HEK293 (cell line): ENCODE measurements around the gene CYB5B.

Source experiments
- CTCF ChIA-PET: fragments of 350-600 bp; formaldehyde crosslinking; extraction: SDS; loops from one replicate; lab custom pipeline; 2021; ENCODE audit warnings: antibody characterized with exemption; lab: Yijun Ruan, JAX
- POLR2A ChIA-PET: fragments of 300-600 bp; formaldehyde crosslinking; extraction: SDS; loops from one replicate; lab custom pipeline; 2020; ENCODE audit warnings: antibody characterized with exemption, inconsistent platforms; lab: Yijun Ruan, JAX
- H3K27ac ChIP-seq: fragments of 200-500 bp; sonication (Bioruptor generic); 2 replicates; pipeline ENCODE4 v1.5.1; 2014; ENCODE audit warnings: low read depth, low read length, control low read depth, inconsistent platforms; ENCODE audit errors: extremely low read depth
- H3K36me3 ChIP-seq, 2 experiments: fragments of 200-500 bp in 1 of 2; sonication (Bioruptor generic) in 1 of 2; 1 replicate in 1 of 2; 2 replicates in 1 of 2; pipeline ENCODE4 v1.5.1; 2014 to 2017; ENCODE audit warnings: inconsistent platforms in 2 of 2, low read length in 2 of 2; ENCODE audit not compliant: control insufficient read depth in 2 of 2, insufficient read depth in 1 of 2
- H3K4me1 ChIP-seq: fragments of 200-500 bp; sonication (Bioruptor generic); 2 replicates; pipeline ENCODE4 v1.5.1; 2014; ENCODE audit warnings: mild to moderate bottlenecking, low read length, inconsistent platforms; ENCODE audit not compliant: control insufficient read depth, insufficient read depth
- H3K4me3 ChIP-seq: 2 replicates; pipeline ENCODE4 v1.5.1; 2011; ENCODE audit warnings: low read depth, mild to moderate bottlenecking, control low read depth, low read length, moderate library complexity
- H3K9me3 ChIP-seq: fragments of 200-500 bp; sonication (Bioruptor generic); 2 replicates; pipeline ENCODE4 v1.5.1; 2014; ENCODE audit warnings: low read depth, low read length, inconsistent platforms; ENCODE audit not compliant: control insufficient read depth, insufficient read depth
- BCL6B ChIP-seq: fragments of 450-650 bp; formaldehyde crosslinking; IDR thresholded peaks from 2 replicates; pipeline ENCODE4 v1.5.1; 2017; ENCODE audit warnings: missing biosample characterization, missing genetic modification characterization
- EGR2 ChIP-seq: fragments of 450-650 bp; formaldehyde crosslinking; IDR thresholded peaks from 2 replicates; pipeline ENCODE4 v1.5.1; 2016; ENCODE audit warnings: low read depth, missing biosample characterization, missing genetic modification characterization
- KLF10 ChIP-seq: fragments of 450-650 bp; IDR thresholded peaks from 2 replicates; pipeline ENCODE4 v1.5.1; 2018; ENCODE audit warnings: missing biosample characterization, mild to moderate bottlenecking, missing genetic modification characterization
- RBAK ChIP-seq: fragments of 450-650 bp; formaldehyde crosslinking; IDR thresholded peaks from 2 replicates; pipeline ENCODE4 v1.5.1; 2016; ENCODE audit warnings: missing biosample characterization, missing genetic modification characterization
- ZBTB20 ChIP-seq: fragments of 450-650 bp; formaldehyde crosslinking; IDR thresholded peaks from 2 replicates; pipeline ENCODE4 v1.5.1; 2016; ENCODE audit warnings: missing biosample characterization, missing genetic modification characterization
- ZBTB48 ChIP-seq: fragments of 450-650 bp; formaldehyde crosslinking; IDR thresholded peaks from 2 replicates; pipeline ENCODE4 v1.5.1; 2016; ENCODE audit warnings: missing biosample characterization, missing genetic modification characterization
- ZEB2 ChIP-seq: fragments of 450-650 bp; formaldehyde crosslinking; IDR thresholded peaks from 2 replicates; pipeline ENCODE4 v1.5.1; 2016; ENCODE audit warnings: missing biosample characterization, missing genetic modification characterization
- ZFHX2 ChIP-seq: fragments of 450-650 bp; formaldehyde crosslinking; conservative IDR thresholded peaks from 2 replicates; pipeline ENCODE4 v1.5.1; 2016; ENCODE audit warnings: missing biosample characterization, missing genetic modification characterization
- ZNF10 ChIP-seq: fragments of 450-650 bp; formaldehyde crosslinking; IDR thresholded peaks from 2 replicates; pipeline ENCODE4 v1.5.1; 2017; ENCODE audit warnings: missing biosample characterization, missing genetic modification characterization
- ZNF112 ChIP-seq: fragments of 450-650 bp; formaldehyde crosslinking; IDR thresholded peaks from 2 replicates; pipeline ENCODE4 v1.5.0; 2017; ENCODE audit warnings: missing biosample characterization, missing genetic modification characterization
- ZNF140 ChIP-seq: fragments of 450-650 bp; formaldehyde crosslinking; IDR thresholded peaks from 2 replicates; pipeline ENCODE4 v1.5.1; 2016; ENCODE audit warnings: missing biosample characterization, missing genetic modification characterization
- ZNF2 ChIP-seq: fragments of 450-650 bp; formaldehyde crosslinking; IDR thresholded peaks from 2 replicates; pipeline ENCODE4 v1.5.1; 2016; ENCODE audit warnings: missing biosample characterization, missing genetic modification characterization
- ZNF211 ChIP-seq: fragments of 450-650 bp; formaldehyde crosslinking; IDR thresholded peaks from 2 replicates; pipeline ENCODE4 v1.5.1; 2016; ENCODE audit warnings: low read depth, missing biosample characterization, missing genetic modification characterization
- ZNF416 ChIP-seq: fragments of 450-650 bp; formaldehyde crosslinking; IDR thresholded peaks from 2 replicates; pipeline ENCODE4 v1.5.1; 2016; ENCODE audit warnings: missing biosample characterization, missing genetic modification characterization
- ZNF514 ChIP-seq: fragments of 450-650 bp; formaldehyde crosslinking; IDR thresholded peaks from 2 replicates; pipeline ENCODE4 v1.5.1; 2016; ENCODE audit warnings: missing biosample characterization, missing genetic modification characterization
- ZNF555 ChIP-seq: fragments of 450-650 bp; formaldehyde crosslinking; conservative IDR thresholded peaks from 2 replicates; pipeline ENCODE4 v1.5.1; 2017; ENCODE audit warnings: missing biosample characterization, mild to moderate bottlenecking, missing genetic modification characterization, inconsistent platforms
- ZNF626 ChIP-seq: fragments of 450-650 bp; sonication (Bioruptor Pico); formaldehyde crosslinking; IDR thresholded peaks from 2 replicates; pipeline ENCODE4 v1.5.1; 2018; ENCODE audit warnings: missing biosample characterization, missing genetic modification characterization, inconsistent platforms
- ZNF629 ChIP-seq: fragments of 450-650 bp; formaldehyde crosslinking; IDR thresholded peaks from 2 replicates; pipeline ENCODE4 v1.5.1; 2017; ENCODE audit warnings: missing biosample characterization, missing genetic modification characterization
- ZNF670 ChIP-seq: fragments of 450-650 bp; formaldehyde crosslinking; IDR thresholded peaks from 2 replicates; pipeline ENCODE4 v1.5.1; 2016; ENCODE audit warnings: missing biosample characterization, missing genetic modification characterization, low read depth
- ZNF704 ChIP-seq: fragments of 450-650 bp; formaldehyde crosslinking; IDR thresholded peaks from 2 replicates; pipeline ENCODE4 v1.5.1; 2016; ENCODE audit warnings: missing biosample characterization, missing genetic modification characterization
- ZSCAN5A ChIP-seq: fragments of 450-650 bp; formaldehyde crosslinking; IDR thresholded peaks from 2 replicates; pipeline ENCODE4 v1.5.1; 2016; ENCODE audit warnings: missing biosample characterization, missing genetic modification characterization

The CYB5B gene

GRCh38 chr16:69386596-69386995, 37.8 kb upstream of the CYB5B start:
- POLR2A ChIA-PET = interaction anchor here (1.0 to 1.2 kb wide), 2 partner anchors 9 to 18 kb away, joined by 3 to 4 read pairs; no protein-coding TSS in a partner anchor
- CTCF ChIA-PET = interaction anchor here (1.9 kb wide), 1 partner anchor 9 kb away, joined by 5 read pairs; no protein-coding TSS in a partner anchor
- TF ChIP-seq ZEB2 (tag by site-specific recombination) (no peak), ZNF514 (tag by site-specific recombination) (no peak), KLF10 (no peak), BCL6B (tag by site-specific recombination) (no peak), ZNF670 (no peak), ZNF112 (tag by site-specific recombination) (no peak), ZNF211 (tag by site-specific recombination) (no peak), ZNF626 (tag by site-specific recombination) (no peak), ZBTB48 (tag by site-specific recombination) (no peak), ZNF704 (tag by site-specific recombination) (no peak), ZNF555 (no peak), ZNF10 (tag by site-specific recombination) (no peak), ZNF629 (tag by site-specific recombination) (no peak), ZSCAN5A (no peak)
- peaks cover 8 to 29% of the 10 kb centered on the region in 2 experiments for H3K36me3 ChIP-seq
- no peaks in the 10 kb centered on the region for H3K4me1 ChIP-seq
- H3K27ac ChIP-seq = no peak overlapping the region
- H3K9me3 ChIP-seq = no peaks in the 10 kb centered on the region
- H3K4me3 ChIP-seq = no peak overlapping the region

- TF ChIP-seq ZBTB20 (tag by site-specific recombination) = peak; percentile 92
- TF ChIP-seq ZNF2 = no peak
- TF ChIP-seq ZNF416 = no peak
- peak; percentile 94 for TF ChIP-seq EGR2 (tag by site-specific recombination)
- no peak for TF ChIP-seq RBAK (tag by site-specific recombination)
- TF ChIP-seq ZNF140 (tag by site-specific recombination) = no peak
- TF ChIP-seq ZFHX2 (tag by site-specific recombination) = peak; percentile 95
- Histone ChIP-seq H3K36me3 (no peaks in the 10 kb centered on the region), H3K9me3 (no peaks in the 10 kb centered on the region), H3K27ac (no peak overlapping the region), H3K4me1 (peaks cover 9% of the 10 kb centered on the region), H3K4me3 (no peak overlapping the region)
- ChIA-PET CTCF (interaction anchor here (0.6 to 1.6 kb wide), 5 partner anchors 8 to 1056 kb away, joined by 3 to 5 read pairs (median 4); partner anchors contain the start of gene TERF2), POLR2A (no interaction called here)
Measured at GRCh38 chr16:69393898-69394849, 30.2 kb upstream of the CYB5B start.
